22Rv1 (cell line): ENCODE data around the gene ZNF827.

ENCODE experiments used
- H3K27ac ChIP-seq: fragments of 450-650 bp; 2 replicates; pipeline ENCODE4 v1.5.1; 2017
- CTCF ChIP-seq: fragments of 450-650 bp; IDR thresholded peaks from 2 replicates; pipeline ENCODE4 v1.5.1; 2017; ENCODE audit warnings: mild to moderate bottlenecking
- ZFX ChIP-seq: fragments of 450-650 bp; IDR thresholded peaks from 2 replicates; pipeline ENCODE4 v1.6.1; 2017; ENCODE audit warnings: antibody characterized with exemption, borderline replicate concordance

The ZNF827 gene

GRCh38 chr4:145881576-145881975, 57.0 kb downstream of the ZNF827 start:
- H3K27ac ChIP-seq = no peak overlapping the region
- TF ChIP-seq ZFX (no peak), CTCF (no peak)

GRCh38 chr4:145880355-145880960, 58.2 kb downstream of the ZNF827 start:
- no peak overlapping the region for H3K27ac ChIP-seq

DNA sequence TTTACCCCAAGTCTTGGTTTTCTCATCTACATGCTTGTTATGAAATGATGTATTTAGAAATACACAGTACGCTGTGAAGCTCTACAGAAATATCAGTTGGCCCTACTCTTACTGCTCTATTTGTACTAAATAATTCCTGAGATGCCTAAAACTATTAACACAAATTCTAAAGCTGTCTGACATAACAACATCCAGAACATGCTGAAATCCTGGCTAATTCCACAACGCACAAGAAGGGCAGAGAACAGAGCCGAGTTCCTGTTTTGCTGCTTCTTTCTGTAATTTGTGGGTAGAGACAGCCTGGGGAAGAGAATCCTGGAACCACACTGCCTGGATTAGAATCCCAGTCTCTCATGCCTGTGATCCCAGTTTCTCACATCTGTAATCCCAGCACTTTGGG, 59.0 kb downstream of the ZNF827 start:
- TF ChIP-seq ZFX (no peak), CTCF (no peak)
- no peak overlapping the region for H3K27ac ChIP-seq

More at GRCh38 chr4:145880355-145880960, 58.2 kb downstream of the ZNF827 start:
- TF ChIP-seq CTCF = no peak
- TF ChIP-seq ZFX = no peak

DNA sequence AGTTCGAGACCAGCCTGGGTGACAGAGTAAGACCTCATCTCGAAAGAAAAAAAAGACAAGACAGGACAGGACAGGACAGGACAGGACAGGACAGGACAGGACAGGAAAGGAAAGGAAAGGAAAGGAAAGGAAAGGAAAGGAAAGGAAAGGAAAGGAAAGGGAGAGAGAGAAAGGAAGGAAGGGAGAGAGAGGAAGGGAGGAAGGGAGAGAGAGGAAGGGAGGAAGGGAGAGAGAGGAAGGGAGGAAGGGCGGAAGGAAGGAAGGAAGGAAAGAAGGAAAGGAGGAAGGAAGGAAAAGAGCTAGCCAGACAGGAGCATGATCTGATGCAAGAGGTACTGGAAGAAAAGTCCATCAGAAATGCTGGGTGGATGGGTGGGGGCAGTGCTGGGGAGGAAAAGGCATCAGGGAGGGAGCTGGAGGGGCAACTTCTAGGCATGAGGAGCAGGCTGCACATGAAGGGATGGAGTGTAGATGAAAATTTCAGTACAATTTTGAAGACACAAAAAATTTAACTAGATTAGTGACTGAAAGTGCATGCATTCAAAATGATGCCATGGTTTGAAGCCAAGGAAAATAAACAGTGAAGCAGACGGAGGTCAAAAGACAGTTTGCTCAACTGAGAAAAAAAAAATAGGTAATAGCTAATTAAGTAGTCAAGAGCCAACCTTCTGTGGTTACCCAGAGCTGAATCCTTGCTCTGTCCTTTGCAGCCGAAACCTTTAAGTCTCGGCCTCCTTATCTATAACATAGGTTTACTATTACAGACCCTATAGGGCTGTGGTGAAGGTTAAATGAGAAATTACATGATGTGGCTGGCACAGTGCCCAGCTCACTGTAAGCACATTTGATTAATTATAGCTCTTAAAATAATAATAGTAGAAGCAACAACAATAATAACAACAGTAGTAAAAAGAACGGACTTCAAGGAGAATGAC, 59.9 kb downstream of the ZNF827 start:
- no peak for TF ChIP-seq ZFX
- no peak overlapping the region for H3K27ac ChIP-seq

- no peak for TF ChIP-seq ZFX
- TF ChIP-seq CTCF = no peak
- no peak overlapping the region for H3K27ac ChIP-seq
Measured at GRCh38 chr4:145876531-145877180, 62.0 kb downstream of the ZNF827 start.

GRCh38 chr4:145873901-145874300, 64.7 kb downstream of the ZNF827 start:
- no peak overlapping the region for H3K27ac ChIP-seq
- TF ChIP-seq CTCF (no peak), ZFX (no peak)

DNA sequence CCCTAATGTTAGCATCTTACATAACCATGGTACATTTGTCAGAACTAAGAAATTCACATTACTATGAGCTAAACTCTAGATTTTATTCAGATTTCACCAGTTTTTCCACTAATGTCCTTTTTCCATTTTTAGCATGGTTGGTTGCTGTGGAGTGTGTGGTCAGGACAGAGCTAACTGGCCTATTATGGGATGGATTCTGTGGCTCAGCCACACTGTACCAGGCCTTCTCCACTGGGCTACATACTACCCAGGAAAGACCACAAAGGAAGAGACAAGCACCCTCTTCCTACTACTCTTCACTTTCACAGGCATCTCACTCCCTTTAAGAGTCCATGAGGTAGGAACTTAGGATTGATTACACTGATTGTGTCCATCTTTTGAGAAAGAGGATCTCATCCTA, 67.4 kb downstream of the ZNF827 start:
- H3K27ac ChIP-seq = no peak overlapping the region
- TF ChIP-seq CTCF (no peak), ZFX (no peak)
